ENCODE measurements around the gene PRSS16. TPM values are rescaled to one million over a fixed set of nuclear protein-coding genes. Genes with fewer than 3 reads are reported as not detected.

The PRSS16 gene
- total and polyA plus RNA-seq, 9 of the 15 experiments (the other 6 are each of a cell fraction or from before 2014, with no cell fraction given) = 4.5 to 21.3 (median 12.1) TPM

DNA sequence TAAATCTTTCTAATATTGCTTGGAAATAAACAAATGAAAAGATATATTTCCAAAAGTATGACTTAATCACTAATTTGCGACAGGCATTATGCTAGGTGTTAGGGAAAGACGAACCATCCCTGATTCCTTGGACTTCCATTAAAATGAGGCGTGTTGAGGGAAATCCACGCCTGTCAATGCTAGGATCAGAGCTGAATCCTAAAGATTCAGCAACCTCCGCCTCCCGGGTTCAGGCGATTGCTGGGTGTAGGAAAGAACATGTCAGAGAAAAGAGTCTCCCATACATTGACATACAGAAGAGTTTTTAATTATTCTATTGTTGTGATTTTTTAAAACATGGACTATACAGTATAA, 16.8 kb upstream of the PRSS16 start:
- peak; percentile 10 for ATAC-seq
- Histone ChIP-seq H4K20me1 (replicated peaks; ENCODE audit: control insufficient read depth, insufficient read depth, low read length) (no peaks in the 10 kb centered on the region), H3K4me1 (replicated peaks in 1 of 2; ENCODE audit: control insufficient read depth in 2 of 2, insufficient read depth in 2 of 2, low read length in 2 of 2) (no peaks in the 10 kb centered on the region; a peak in 1 of 5 replicates), H3K79me2 (ENCODE audit: control insufficient read depth, insufficient read depth, low read length) (no peaks in the 10 kb centered on the region), H2AFZ (ENCODE audit: low read depth, low read length) (peak overlapping the region; percentile 80), H3K9me3 (replicated peaks; ENCODE audit: control insufficient read depth, insufficient read depth, low read depth, low read length) (no peaks in the 10 kb centered on the region), H3K4me2 (ENCODE audit: insufficient read depth, low read length) (peak overlapping the region; percentile 91), H3K4me3 (peak overlapping the region; percentile 47), H3K36me3 (ENCODE audit: control insufficient read depth, insufficient read depth, low read length) (no peaks in the 10 kb centered on the region), H3K27ac (ENCODE audit: extremely low read depth, low read depth, low read length) (peak overlapping the region; percentile 48; the same call in 2 of the 3 replicates), H3K9me1 (ENCODE audit: control insufficient read depth, insufficient read depth, low read length) (no peaks in the 10 kb centered on the region), H3K27me3 (ENCODE audit: control insufficient read depth in 2 of 2, insufficient read depth in 2 of 2, low read length in 2 of 2) (no peaks in the 10 kb centered on the region), H3K9ac (ENCODE audit: insufficient read depth in 1 of 2, low read depth in 2 of 2, low read length in 2 of 2) (peak overlapping the region; percentile 60 to 83; a peak in 3 of 4 replicates)
- intact Hi-C loops (cut with micrococcal nuclease) (loop anchor here (2.0 to 5.0 kb wide), 2 partner anchors 16 to 272 kb away; no protein-coding TSS in a partner anchor), in situ Hi-C loops (cut with MboI) (no loop called here)
- POLR2A ChIA-PET = interaction anchor here (1.6 kb wide), 1 partner anchor 21 kb away, joined by 8 read pairs; no protein-coding TSS in a partner anchor
- CTCF ChIA-PET (ENCODE audit: low intra/inter-chr PET ratio) = interaction anchor here (1.5 kb wide), 1 partner anchor 17 kb away, joined by 4 read pairs; no protein-coding TSS in a partner anchor
- no TSS peak for BruUV-seq (replicated peaks)
- under 1% methylated on average over 7 of the region's 7 CpGs for WGBS (ENCODE audit: insufficient coverage, low coverage, missing lambda C conversion rate)
- peak in 1 of 4 experiments; percentile 36 for DNase-seq (ENCODE audit: extremely low read depth in 1 of 4, low spot score in 3 of 4)
- FAIRE-seq = no peak
- TF ChIP-seq ZNF316 (IDR thresholded peaks at IDR 0.05) (no peak), ETV6 (IDR thresholded peaks at IDR 0.05; ENCODE audit: borderline replicate concordance in 1 of 2, low read depth in 2 of 2, low read length in 1 of 2) (no peak), ETV6 (CRISPR knock-in tag; IDR thresholded peaks at IDR 0.05; ENCODE audit: borderline replicate concordance) (no peak), CBFA2T3 (IDR thresholded peaks at IDR 0.05) (no peak), SMARCA5 (IDR thresholded peaks at IDR 0.05) (no peak), ELF1 (tag; IDR thresholded peaks at IDR 0.05) (peak; percentile 40)
- TF ChIP-seq, protein P1, sequence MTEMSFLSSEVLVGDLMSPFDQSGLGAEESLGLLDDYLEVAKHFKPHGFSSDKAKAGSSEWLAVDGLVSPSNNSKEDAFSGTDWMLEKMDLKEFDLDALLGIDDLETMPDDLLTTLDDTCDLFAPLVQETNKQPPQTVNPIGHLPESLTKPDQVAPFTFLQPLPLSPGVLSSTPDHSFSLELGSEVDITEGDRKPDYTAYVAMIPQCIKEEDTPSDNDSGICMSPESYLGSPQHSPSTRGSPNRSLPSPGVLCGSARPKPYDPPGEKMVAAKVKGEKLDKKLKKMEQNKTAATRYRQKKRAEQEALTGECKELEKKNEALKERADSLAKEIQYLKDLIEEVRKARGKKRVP (CRISPR knock-in tag; IDR thresholded peaks at IDR 0.05) = no peak
- TF ChIP-seq, protein P2, sequence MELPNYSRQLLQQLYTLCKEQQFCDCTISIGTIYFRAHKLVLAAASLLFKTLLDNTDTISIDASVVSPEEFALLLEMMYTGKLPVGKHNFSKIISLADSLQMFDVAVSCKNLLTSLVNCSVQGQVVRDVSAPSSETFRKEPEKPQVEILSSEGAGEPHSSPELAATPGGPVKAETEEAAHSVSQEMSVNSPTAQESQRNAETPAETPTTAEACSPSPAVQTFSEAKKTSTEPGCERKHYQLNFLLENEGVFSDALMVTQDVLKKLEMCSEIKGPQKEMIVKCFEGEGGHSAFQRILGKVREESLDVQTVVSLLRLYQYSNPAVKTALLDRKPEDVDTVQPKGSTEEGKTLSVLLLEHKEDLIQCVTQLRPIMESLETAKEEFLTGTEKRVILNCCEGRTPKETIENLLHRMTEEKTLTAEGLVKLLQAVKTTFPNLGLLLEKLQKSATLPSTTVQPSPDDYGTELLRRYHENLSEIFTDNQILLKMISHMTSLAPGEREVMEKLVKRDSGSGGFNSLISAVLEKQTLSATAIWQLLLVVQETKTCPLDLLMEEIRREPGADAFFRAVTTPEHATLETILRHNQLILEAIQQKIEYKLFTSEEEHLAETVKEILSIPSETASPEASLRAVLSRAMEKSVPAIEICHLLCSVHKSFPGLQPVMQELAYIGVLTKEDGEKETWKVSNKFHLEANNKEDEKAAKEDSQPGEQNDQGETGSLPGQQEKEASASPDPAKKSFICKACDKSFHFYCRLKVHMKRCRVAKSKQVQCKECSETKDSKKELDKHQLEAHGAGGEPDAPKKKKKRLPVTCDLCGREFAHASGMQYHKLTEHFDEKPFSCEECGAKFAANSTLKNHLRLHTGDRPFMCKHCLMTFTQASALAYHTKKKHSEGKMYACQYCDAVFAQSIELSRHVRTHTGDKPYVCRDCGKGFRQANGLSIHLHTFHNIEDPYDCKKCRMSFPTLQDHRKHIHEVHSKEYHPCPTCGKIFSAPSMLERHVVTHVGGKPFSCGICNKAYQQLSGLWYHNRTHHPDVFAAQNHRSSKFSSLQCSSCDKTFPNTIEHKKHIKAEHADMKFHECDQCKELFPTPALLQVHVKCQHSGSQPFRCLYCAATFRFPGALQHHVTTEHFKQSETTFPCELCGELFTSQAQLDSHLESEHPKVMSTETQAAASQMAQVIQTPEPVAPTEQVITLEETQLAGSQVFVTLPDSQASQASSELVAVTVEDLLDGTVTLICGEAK (IDR thresholded peaks at IDR 0.05) = peak; percentile 43; the same call in 1 of the 2 replicates
- TF ChIP-seq, protein P2 (CRISPR knock-in tag; IDR thresholded peaks at IDR 0.05) = no peak
- TF ChIP-seq, protein P3, sequence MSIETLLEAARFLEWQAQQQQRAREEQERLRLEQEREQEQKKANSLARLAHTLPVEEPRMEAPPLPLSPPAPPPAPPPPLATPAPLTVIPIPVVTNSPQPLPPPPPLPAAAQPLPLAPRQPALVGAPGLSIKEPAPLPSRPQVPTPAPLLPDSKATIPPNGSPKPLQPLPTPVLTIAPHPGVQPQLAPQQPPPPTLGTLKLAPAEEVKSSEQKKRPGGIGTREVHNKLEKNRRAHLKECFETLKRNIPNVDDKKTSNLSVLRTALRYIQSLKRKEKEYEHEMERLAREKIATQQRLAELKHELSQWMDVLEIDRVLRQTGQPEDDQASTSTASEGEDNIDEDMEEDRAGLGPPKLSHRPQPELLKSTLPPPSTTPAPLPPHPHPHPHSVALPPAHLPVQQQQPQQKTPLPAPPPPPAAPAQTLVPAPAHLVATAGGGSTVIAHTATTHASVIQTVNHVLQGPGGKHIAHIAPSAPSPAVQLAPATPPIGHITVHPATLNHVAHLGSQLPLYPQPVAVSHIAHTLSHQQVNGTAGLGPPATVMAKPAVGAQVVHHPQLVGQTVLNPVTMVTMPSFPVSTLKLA (conservative IDR thresholded peaks at IDR 0.05) = 0 out of 4 replicates have a peak, but pooled peaks have one; percentile 26 to 29

Data from K562 (cell line).